B cell (primary cell): ENCODE measurements around the gene PSMD1. TPM values are rescaled to one million over a fixed set of nuclear protein-coding genes. Genes with fewer than 3 reads are reported as not detected.
"Not testable (repeated sequence)": the region's sequence is repeated elsewhere in the genome, so short reads cannot be mapped to it uniquely, and the experiment has no call there.

Experiments
- ATAC-seq: fragments of 200-7000 bp; cut with Tn5 transposase; one replicate; pipeline ENCODE4 v1.10.0; 2021; ENCODE audit warnings: low read depth, mild to moderate bottlenecking, moderate number of reproducible peaks, moderate library complexity
- CTCF ChIA-PET: fragments of 350-600 bp; sonication (Branson Sonifier 250); formaldehyde crosslinking; loops from one replicate; lab custom pipeline; 2021; ENCODE audit warnings: antibody characterized with exemption, inconsistent platforms; lab: Charles Lee
- POLR2A ChIA-PET: fragments of 350-600 bp; sonication (Branson Sonifier 250); formaldehyde crosslinking; loops from one replicate; lab custom pipeline; 2021; ENCODE audit warnings: antibody characterized with exemption; lab: Charles Lee
- DNase-seq: peaks from one replicate; pipeline ENCODE4 v3.0.0; 2013
- H2AFZ ChIP-seq: 2 replicates; pipeline ENCODE4 v1.6.1; 2012; ENCODE audit warnings: mild to moderate bottlenecking, low read depth, low read length; ENCODE audit not compliant: insufficient read depth, poor library complexity, severe bottlenecking
- H3K27ac ChIP-seq, 2 donors: 1 replicate in 1 of 2; 2 replicates in 1 of 2; pipeline ENCODE4 v1.5.1; 2012 to 2013; ENCODE audit warnings: low read length in 2 of 2, mild to moderate bottlenecking in 2 of 2, moderate library complexity in 1 of 2
- H3K27me3 ChIP-seq, 4 experiments: fragments of 200-600 bp in 1 of 4; sonication (generic) in 1 of 4; replicated peaks in 1 of 4; 1 replicate in 2 of 4; 2 replicates in 2 of 4; pipeline versions ENCODE4 v1.6.1 to v1.7.0; 2013 to 2016; ENCODE audit warnings: low read length in 3 of 4, mild to moderate bottlenecking in 2 of 4, mixed read lengths in 1 of 4, moderate library complexity in 1 of 4; ENCODE audit not compliant: insufficient read depth in 4 of 4, control insufficient read depth in 3 of 4; ENCODE audit errors: control extremely low read depth in 1 of 4
- H3K36me3 ChIP-seq, 2 experiments: replicated peaks in 1 of 2; 1 replicate in 1 of 2; 2 replicates in 1 of 2; pipeline versions ENCODE4 v1.6.1 to v1.7.1; 2013; ENCODE audit warnings: low read length in 1 of 2; ENCODE audit not compliant: insufficient read depth in 2 of 2, control insufficient read depth in 1 of 2; ENCODE audit errors: control extremely low read depth in 1 of 2, extremely low read depth in 1 of 2
- H3K4me1 ChIP-seq, 2 donors: fragments of 200-600 bp in 1 of 2; sonication (generic) in 1 of 2; 1 replicate in 1 of 2; 2 replicates in 1 of 2; pipeline versions ENCODE4 v1.5.1 to v1.6.1; 2013 to 2017; ENCODE audit warnings: low read length in 2 of 2; ENCODE audit not compliant: control insufficient read depth in 2 of 2, insufficient read depth in 2 of 2
- H3K4me2 ChIP-seq: replicated peaks from 2 replicates; pipeline ENCODE3; 2012; ENCODE audit warnings: mild to moderate bottlenecking, low read depth, low read length; ENCODE audit not compliant: poor library complexity, severe bottlenecking
- H3K4me3 ChIP-seq, 5 experiments: fragments of 200-600 bp in 1 of 5; sonication (generic) in 1 of 5; 1 replicate in 3 of 5; 2 replicates in 2 of 5; pipeline versions ENCODE4 v1.5.1 to v1.7.0; 2011 to 2016; ENCODE audit warnings: low read length in 4 of 5, mild to moderate bottlenecking in 4 of 5, low read depth in 2 of 5, control low read depth in 1 of 5, moderate library complexity in 1 of 5; ENCODE audit not compliant: insufficient read depth in 1 of 5; ENCODE audit errors: control extremely low read depth in 1 of 5, extremely low read depth in 1 of 5
- H3K79me2 ChIP-seq: fragments of 200-600 bp; sonication (generic); one replicate; pipeline ENCODE4 v1.6.0; 2016; ENCODE audit warnings: low read length; ENCODE audit not compliant: control insufficient read depth, insufficient read depth
- H3K9ac ChIP-seq: fragments of 200-600 bp; sonication (generic); 2 replicates; pipeline ENCODE4 v1.6.1; 2017; ENCODE audit warnings: mild to moderate bottlenecking, low read length, moderate library complexity
- H3K9me3 ChIP-seq, 3 donors: one replicate each; pipeline versions ENCODE4 v1.6.1 to v1.7.1; 2013; ENCODE audit warnings: low read length in 2 of 3; ENCODE audit not compliant: control insufficient read depth in 2 of 3, insufficient read depth in 1 of 3; ENCODE audit errors: control extremely low read depth in 1 of 3
- H4K20me1 ChIP-seq: 2 replicates; pipeline ENCODE4 v1.6.0; 2012; ENCODE audit warnings: mild to moderate bottlenecking, low read length; ENCODE audit not compliant: insufficient read depth, control insufficient read depth, poor library complexity, severe bottlenecking
- H3K27ac Mint-ChIP-seq: one replicate; pipeline ENCODE4 v1.8.0; 2021; ENCODE audit warnings: mixed read lengths
- H3K27me3 Mint-ChIP-seq: one replicate; pipeline ENCODE4 v1.8.0; 2021; ENCODE audit warnings: mixed read lengths
- H3K4me1 Mint-ChIP-seq: one replicate; pipeline ENCODE4 v1.8.0; 2021; ENCODE audit warnings: mixed read lengths
- H3K4me3 Mint-ChIP-seq: one replicate; pipeline ENCODE4 v1.8.0; 2021; ENCODE audit warnings: mixed read lengths
- H3K9me3 Mint-ChIP-seq: one replicate; pipeline ENCODE4 v1.8.0; 2022; ENCODE audit warnings: mixed read lengths; ENCODE audit not compliant: insufficient read depth
- EZH2 ChIP-seq: IDR thresholded peaks from 2 replicates; pipeline ENCODE4 v1.6.1; 2012; ENCODE audit warnings: borderline replicate concordance, low read depth, mild to moderate bottlenecking, moderate library complexity, low read length; ENCODE audit not compliant: insufficient read depth, poor library complexity, severe bottlenecking
- WGBS: methylation state at CpG from one replicate; pipeline ENCODE4 v1.1.5; 2013; ENCODE audit warnings: missing lambda C conversion rate; ENCODE audit not compliant: insufficient coverage; 5-methylcytosine and 5-hydroxymethylcytosine counted together
- intact Hi-C: fragments of 100-400 bp; cut with micrococcal nuclease; formaldehyde crosslinking; loops from one replicate; pipeline ENCODE4 v1.10.0; 2022
- polyA plus RNA-seq: library from polyadenylated mRNA; depleted of rRNA; stranded (reverse); fragments of >200 nt; gene quantifications from 2 replicates; pipeline ENCODE4 v1.2.3, GENCODE V29; 2012
- total RNA-seq, 2 donors: library from RNA; stranded (reverse); fragments of 120-200 nt in 1 of 2; gene quantifications; 1 replicate in 1 of 2; 2 replicates in 1 of 2; pipeline versions ENCODE4 v1.2.3 to v1.2.4, GENCODE V29; 2013 to 2022
- TF ChIP-seq, protein P1 (sequence below): fragments of 200-600 bp; IDR thresholded peaks from one replicate; pipeline ENCODE4 v1.8.0; 2022; ENCODE audit warnings: antibody characterized with exemption, mild to moderate bottlenecking

PSMD1 gene
- total and polyA plus RNA-seq, 2 donors (not counting 1 experiment from before 2014, with no cell fraction given), result 21.5 to 48.2 TPM

GRCh38 chr2:231099918-231100317 is 43.3 kb downstream of the PSMD1 start:
- no peak for ATAC-seq
- TF ChIP-seq, protein P1, sequence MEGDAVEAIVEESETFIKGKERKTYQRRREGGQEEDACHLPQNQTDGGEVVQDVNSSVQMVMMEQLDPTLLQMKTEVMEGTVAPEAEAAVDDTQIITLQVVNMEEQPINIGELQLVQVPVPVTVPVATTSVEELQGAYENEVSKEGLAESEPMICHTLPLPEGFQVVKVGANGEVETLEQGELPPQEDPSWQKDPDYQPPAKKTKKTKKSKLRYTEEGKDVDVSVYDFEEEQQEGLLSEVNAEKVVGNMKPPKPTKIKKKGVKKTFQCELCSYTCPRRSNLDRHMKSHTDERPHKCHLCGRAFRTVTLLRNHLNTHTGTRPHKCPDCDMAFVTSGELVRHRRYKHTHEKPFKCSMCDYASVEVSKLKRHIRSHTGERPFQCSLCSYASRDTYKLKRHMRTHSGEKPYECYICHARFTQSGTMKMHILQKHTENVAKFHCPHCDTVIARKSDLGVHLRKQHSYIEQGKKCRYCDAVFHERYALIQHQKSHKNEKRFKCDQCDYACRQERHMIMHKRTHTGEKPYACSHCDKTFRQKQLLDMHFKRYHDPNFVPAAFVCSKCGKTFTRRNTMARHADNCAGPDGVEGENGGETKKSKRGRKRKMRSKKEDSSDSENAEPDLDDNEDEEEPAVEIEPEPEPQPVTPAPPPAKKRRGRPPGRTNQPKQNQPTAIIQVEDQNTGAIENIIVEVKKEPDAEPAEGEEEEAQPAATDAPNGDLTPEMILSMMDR, result no peak
- TF ChIP-seq EZH2, result no peak
- H3K27ac Mint-ChIP-seq, result no peak overlapping the region

GRCh38 chr2:231100321-231100720 is 43.7 kb downstream of the PSMD1 start:
- H3K27me3 ChIP-seq, H3K4me2 ChIP-seq, H3K4me3 Mint-ChIP-seq, H2AFZ ChIP-seq, H3K27ac Mint-ChIP-seq, H3K9ac ChIP-seq, H4K20me1 ChIP-seq, H3K4me1 ChIP-seq, ATAC-seq, H3K4me3 ChIP-seq, DNase-seq, POLR2A ChIA-PET, H3K79me2 ChIP-seq, H3K27ac ChIP-seq, H3K27me3 Mint-ChIP-seq, H3K4me1 Mint-ChIP-seq: not testable (repeated sequence)
- H3K9me3 ChIP-seq, result peaks cover 0 to 22% (median 13%) of the 10 kb centered on the region in 3 donors
- intact Hi-C loops, result loop anchor here (10.0 kb wide), 2 partner anchors 194 to 454 kb away; no protein-coding TSS in a partner anchor
- H3K9me3 Mint-ChIP-seq, result peaks cover 12% of the 10 kb centered on the region
- peaks cover 4 to 24% of the 10 kb centered on the region in 2 experiments for H3K36me3 ChIP-seq
- WGBS, result 50% methylated on average over 2 of the region's 2 CpGs
- CTCF ChIA-PET, result interaction anchor here (0.6 to 4.8 kb wide), 3 partner anchors 130 to 353 kb away, joined by 4 to 86 read pairs (median 4); no protein-coding TSS in a partner anchor

More at GRCh38 chr2:231099918-231100317, 43.3 kb downstream of the PSMD1 start:
- DNase-seq, result no peak
- intact Hi-C loops, result loop anchor here (10.0 kb wide), 2 partner anchors 195 to 455 kb away; no protein-coding TSS in a partner anchor
- H3K4me3 ChIP-seq, result no peak overlapping the region
- no peaks in the 10 kb centered on the region for H3K4me1 Mint-ChIP-seq
- no peak overlapping the region for H3K4me2 ChIP-seq
- no peaks in the 10 kb centered on the region for H4K20me1 ChIP-seq
- peaks cover 12% of the 10 kb centered on the region for H3K9me3 Mint-ChIP-seq
- H3K4me3 Mint-ChIP-seq, result no peak overlapping the region
- no peak overlapping the region for H2AFZ ChIP-seq
- CTCF ChIA-PET, result interaction anchor here (0.6 kb wide), 1 partner anchor 130 kb away, joined by 4 read pairs; no protein-coding TSS in a partner anchor
- no peak overlapping the region for H3K27ac ChIP-seq
- WGBS, result 94% methylated on average over 3 of the region's 8 CpGs
- no peaks in the 10 kb centered on the region for H3K27me3 Mint-ChIP-seq
- H3K9ac ChIP-seq, result no peak overlapping the region
- peaks cover 0 to 22% (median 13%) of the 10 kb centered on the region in 3 donors for H3K9me3 ChIP-seq
- H3K36me3 ChIP-seq, result peaks cover 4 to 28% of the 10 kb centered on the region in 2 experiments
- no peaks in the 10 kb centered on the region for H3K4me1 ChIP-seq
- H3K27me3 ChIP-seq, result no peaks in the 10 kb centered on the region
- POLR2A ChIA-PET, result no interaction called here
- no peaks in the 10 kb centered on the region for H3K79me2 ChIP-seq
